Sigmoid colon (tissue), 4 donors: Measurements from ENCODE around the gene MSANTD1.

Source experiments
- POLR2AphosphoS5 ChIP-seq, 4 donors: sonication (generic); formaldehyde crosslinking; IDR thresholded peaks; one replicate each; pipeline ENCODE4 v1.6.1; 2017; ENCODE audit warnings: antibody characterized with exemption in 4 of 4
- TF ChIP-seq, protein P1 (sequence below), 4 experiments: fragments of 450-650 bp in 3 of 4; fragments of 200-600 bp in 1 of 4; IDR thresholded peaks; one replicate each; pipeline ENCODE4 v1.5.1; 2016 to 2019; ENCODE audit warnings: antibody characterized with exemption in 4 of 4, mild to moderate bottlenecking in 3 of 4, moderate library complexity in 2 of 4

DNA sequence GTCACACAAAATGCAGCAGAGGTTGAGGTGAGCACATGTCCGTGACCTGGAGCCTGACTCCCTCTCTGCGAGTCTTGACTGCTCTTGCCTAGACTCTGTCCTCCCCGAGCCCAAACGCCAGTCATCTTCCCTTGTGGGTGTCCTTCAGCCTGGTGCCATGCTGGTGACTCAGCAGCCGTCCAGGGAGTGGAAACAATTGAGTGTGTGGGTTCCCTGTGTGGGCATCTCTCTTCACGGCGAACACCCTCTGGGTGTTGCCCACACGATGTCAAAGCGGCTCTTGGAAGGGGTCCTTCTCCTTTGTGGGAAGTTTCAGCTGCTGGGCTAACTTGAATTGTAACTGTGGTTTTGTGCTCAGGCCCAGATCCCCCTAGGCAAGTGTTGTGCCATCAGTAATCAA is 17.5 kb upstream of the MSANTD1 start:
- TF ChIP-seq, protein P1, sequence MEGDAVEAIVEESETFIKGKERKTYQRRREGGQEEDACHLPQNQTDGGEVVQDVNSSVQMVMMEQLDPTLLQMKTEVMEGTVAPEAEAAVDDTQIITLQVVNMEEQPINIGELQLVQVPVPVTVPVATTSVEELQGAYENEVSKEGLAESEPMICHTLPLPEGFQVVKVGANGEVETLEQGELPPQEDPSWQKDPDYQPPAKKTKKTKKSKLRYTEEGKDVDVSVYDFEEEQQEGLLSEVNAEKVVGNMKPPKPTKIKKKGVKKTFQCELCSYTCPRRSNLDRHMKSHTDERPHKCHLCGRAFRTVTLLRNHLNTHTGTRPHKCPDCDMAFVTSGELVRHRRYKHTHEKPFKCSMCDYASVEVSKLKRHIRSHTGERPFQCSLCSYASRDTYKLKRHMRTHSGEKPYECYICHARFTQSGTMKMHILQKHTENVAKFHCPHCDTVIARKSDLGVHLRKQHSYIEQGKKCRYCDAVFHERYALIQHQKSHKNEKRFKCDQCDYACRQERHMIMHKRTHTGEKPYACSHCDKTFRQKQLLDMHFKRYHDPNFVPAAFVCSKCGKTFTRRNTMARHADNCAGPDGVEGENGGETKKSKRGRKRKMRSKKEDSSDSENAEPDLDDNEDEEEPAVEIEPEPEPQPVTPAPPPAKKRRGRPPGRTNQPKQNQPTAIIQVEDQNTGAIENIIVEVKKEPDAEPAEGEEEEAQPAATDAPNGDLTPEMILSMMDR (IDR thresholded peaks at IDR 0.05): no peak
- no peak for TF ChIP-seq POLR2AphosphoS5 (IDR thresholded peaks at IDR 0.05)
